ENCODE results near the gene ADSL.

DNA sequence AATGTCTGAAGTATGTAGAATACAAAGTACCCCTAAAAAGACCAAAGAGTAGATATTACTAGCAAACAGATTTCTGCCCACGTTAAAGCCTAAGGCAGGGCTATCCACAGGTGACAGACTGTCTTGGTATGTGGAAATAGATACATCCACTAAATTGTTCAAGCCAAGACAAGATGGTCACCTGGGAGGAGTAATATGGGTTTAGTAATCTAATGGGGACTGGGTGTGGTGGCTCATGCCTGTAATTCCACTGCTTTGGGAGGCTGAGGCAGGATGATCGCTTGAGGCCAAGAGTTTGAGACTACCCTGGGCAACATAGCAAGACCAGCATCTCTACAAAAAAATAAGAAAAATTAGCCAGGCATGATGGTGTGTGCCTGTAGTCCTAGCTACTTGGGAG is 31.6 kb downstream of the ADSL start:
- TF ChIP-seq, protein P1, sequence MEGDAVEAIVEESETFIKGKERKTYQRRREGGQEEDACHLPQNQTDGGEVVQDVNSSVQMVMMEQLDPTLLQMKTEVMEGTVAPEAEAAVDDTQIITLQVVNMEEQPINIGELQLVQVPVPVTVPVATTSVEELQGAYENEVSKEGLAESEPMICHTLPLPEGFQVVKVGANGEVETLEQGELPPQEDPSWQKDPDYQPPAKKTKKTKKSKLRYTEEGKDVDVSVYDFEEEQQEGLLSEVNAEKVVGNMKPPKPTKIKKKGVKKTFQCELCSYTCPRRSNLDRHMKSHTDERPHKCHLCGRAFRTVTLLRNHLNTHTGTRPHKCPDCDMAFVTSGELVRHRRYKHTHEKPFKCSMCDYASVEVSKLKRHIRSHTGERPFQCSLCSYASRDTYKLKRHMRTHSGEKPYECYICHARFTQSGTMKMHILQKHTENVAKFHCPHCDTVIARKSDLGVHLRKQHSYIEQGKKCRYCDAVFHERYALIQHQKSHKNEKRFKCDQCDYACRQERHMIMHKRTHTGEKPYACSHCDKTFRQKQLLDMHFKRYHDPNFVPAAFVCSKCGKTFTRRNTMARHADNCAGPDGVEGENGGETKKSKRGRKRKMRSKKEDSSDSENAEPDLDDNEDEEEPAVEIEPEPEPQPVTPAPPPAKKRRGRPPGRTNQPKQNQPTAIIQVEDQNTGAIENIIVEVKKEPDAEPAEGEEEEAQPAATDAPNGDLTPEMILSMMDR (IDR thresholded peaks at IDR 0.05) = no peak
- TF ChIP-seq POLR2A (IDR thresholded peaks at IDR 0.05) = no peak
